Neural cell (in vitro differentiated cells): ENCODE data around the gene PEX3. TPM values are rescaled to one million over a fixed set of nuclear protein-coding genes. Genes with fewer than 3 reads are reported as not detected.

Experiments used
- H2AFZ ChIP-seq: fragments of 200-600, 300-800 bp; sonication (generic), shearing (Covaris generic); 2 replicates; pipeline ENCODE4 v1.6.0; 2014; ENCODE audit warnings: low read depth, mild to moderate bottlenecking, antibody characterized with exemption, low read length, moderate library complexity
- H3F3A ChIP-seq: fragments of 200-600 bp; shearing (Covaris generic); 2 replicates; pipeline ENCODE4 v1.6.1; 2016; ENCODE audit warnings: mild to moderate bottlenecking, moderate library complexity, mixed read lengths, antibody characterized with exemption, low read length; ENCODE audit not compliant: insufficient read depth, poor library complexity, severe bottlenecking
- H3K27ac ChIP-seq: fragments of 200-600, 300-800 bp; sonication (generic), shearing (Covaris generic); 2 replicates; pipeline ENCODE4 v1.5.1; 2014; ENCODE audit warnings: mild to moderate bottlenecking, low read length, moderate library complexity
- H3K27me3 ChIP-seq: fragments of 300-800, 200-600 bp; sonication (generic), shearing (Covaris generic); 2 replicates; pipeline ENCODE4 v1.6.0; 2014; ENCODE audit warnings: mild to moderate bottlenecking, low read depth, low read length, moderate library complexity; ENCODE audit not compliant: insufficient read depth
- H3K36me3 ChIP-seq: fragments of 300-800, 200-600 bp; sonication (generic), shearing (Covaris generic); 2 replicates; pipeline ENCODE4 v1.5.1; 2014; ENCODE audit warnings: mild to moderate bottlenecking, antibody characterized with exemption, low read length, moderate library complexity; ENCODE audit not compliant: insufficient read depth
- H3K4me2 ChIP-seq: fragments of 300-800, 200-600 bp; sonication (generic), shearing (Covaris generic); 2 replicates; pipeline ENCODE4 v1.6.0; 2014; ENCODE audit warnings: mild to moderate bottlenecking, low read length
- H3K4me3 ChIP-seq: fragments of 300-800, 200-600 bp; sonication (generic), shearing (Covaris generic); 2 replicates; pipeline ENCODE4 v1.5.1; 2014; ENCODE audit warnings: mild to moderate bottlenecking, low read length, moderate library complexity
- H3K79me2 ChIP-seq: fragments of 200-600 bp; shearing (Covaris generic); replicated peaks from 2 replicates; pipeline ENCODE4 v1.6.0; 2014; ENCODE audit warnings: mild to moderate bottlenecking, low read length, moderate library complexity; ENCODE audit not compliant: insufficient read depth
- H3K9ac ChIP-seq: fragments of 300-800, 200-600 bp; sonication (generic), shearing (Covaris generic); 2 replicates; pipeline ENCODE4 v1.6.1; 2016; ENCODE audit warnings: mild to moderate bottlenecking, low read length, mixed read lengths
- H3K9me2 ChIP-seq: fragments of 200-600 bp; shearing (Covaris generic); 2 replicates; pipeline ENCODE4 v1.6.1; 2016; ENCODE audit warnings: mild to moderate bottlenecking, low read length, mixed read lengths; ENCODE audit not compliant: insufficient read depth
- H3K9me3 ChIP-seq: fragments of 200-600, 300-800 bp; sonication (generic), shearing (Covaris generic); 2 replicates; pipeline ENCODE4 v1.6.1; 2016; ENCODE audit warnings: mild to moderate bottlenecking, mixed run types, low read length, moderate library complexity, mixed read lengths
- H4K20me1 ChIP-seq: fragments of 200-600 bp; shearing (Covaris generic); 2 replicates; pipeline ENCODE4 v1.6.1; 2016; ENCODE audit warnings: mild to moderate bottlenecking, mixed run types; ENCODE audit not compliant: insufficient read depth
- CTCF ChIP-seq: fragments of 450-650 bp; IDR thresholded peaks from 2 replicates; pipeline ENCODE4 v1.5.1; 2014; ENCODE audit warnings: antibody characterized with exemption, mild to moderate bottlenecking, moderate library complexity; ENCODE audit not compliant: poor library complexity, severe bottlenecking
- EP300 ChIP-seq: fragments of 450-650 bp; conservative IDR thresholded peaks from 2 replicates; pipeline ENCODE4 v1.6.1; 2014; ENCODE audit warnings: antibody characterized with exemption, mild to moderate bottlenecking, moderate library complexity; ENCODE audit not compliant: poor library complexity, severe bottlenecking
- EZH2 ChIP-seq: fragments of 200-600, 300-800 bp; shearing (Covaris generic), sonication (generic); IDR thresholded peaks from 2 replicates; pipeline ENCODE4 v1.6.1; 2014; ENCODE audit warnings: antibody characterized with exemption, low read length, borderline replicate concordance, mild to moderate bottlenecking; ENCODE audit not compliant: insufficient read depth, poor library complexity, severe bottlenecking
- MXI1 ChIP-seq: fragments of 450-650 bp; conservative IDR thresholded peaks from 2 replicates; pipeline ENCODE4 v1.6.1; 2014; ENCODE audit warnings: antibody characterized with exemption, mild to moderate bottlenecking; ENCODE audit not compliant: poor library complexity, severe bottlenecking
- POLR2AphosphoS5 ChIP-seq: IDR thresholded peaks from 2 replicates; pipeline ENCODE4 v1.6.1; 2012
- RAD21 ChIP-seq: fragments of 450-650 bp; conservative IDR thresholded peaks from 2 replicates; pipeline ENCODE4 v1.6.1; 2014; ENCODE audit warnings: antibody characterized with exemption, mild to moderate bottlenecking, moderate library complexity
- REST ChIP-seq: IDR thresholded peaks from 2 replicates; pipeline ENCODE4 v1.6.1; 2012; ENCODE audit warnings: borderline replicate concordance
- SMC3 ChIP-seq: fragments of 450-650 bp; conservative IDR thresholded peaks from 2 replicates; pipeline ENCODE4 v1.6.1; 2014; ENCODE audit warnings: antibody characterized with exemption, mild to moderate bottlenecking, moderate library complexity; ENCODE audit not compliant: poor library complexity
- TAF1 ChIP-seq: IDR thresholded peaks from 2 replicates; pipeline ENCODE4 v1.6.1; 2012; ENCODE audit warnings: low read depth
- polyA plus RNA-seq: library from polyadenylated mRNA; depleted of rRNA; stranded (reverse); fragments of >200 nt; gene quantifications from 2 replicates; pipeline ENCODE4 v1.2.3, GENCODE V29; 2014

The PEX3 gene
- polyA plus RNA-seq, 1 donor from 2014 or later, result 37.9 TPM

- H4K20me1 ChIP-seq, result no peaks in the 10 kb centered on the region
- H3K79me2 ChIP-seq, result no peaks in the 10 kb centered on the region
- H3K4me3 ChIP-seq, result no peak overlapping the region
- TF ChIP-seq EZH2 (no peak), SMC3 (no peak), EP300 (no peak), RAD21 (no peak), MXI1 (no peak), REST (no peak), POLR2AphosphoS5 (no peak), CTCF (no peak), TAF1 (no peak)
- no peaks in the 10 kb centered on the region for H3F3A ChIP-seq
- H3K9me2 ChIP-seq, result no peaks in the 10 kb centered on the region
- no peak overlapping the region for H2AFZ ChIP-seq
- H3K36me3 ChIP-seq, result no peaks in the 10 kb centered on the region
- H3K9me3 ChIP-seq, result no peaks in the 10 kb centered on the region
- no peaks in the 10 kb centered on the region for H3K27me3 ChIP-seq
- H3K4me2 ChIP-seq, result no peak overlapping the region
- H3K27ac ChIP-seq, result no peak overlapping the region
- no peak overlapping the region for H3K9ac ChIP-seq
Observed at GRCh38 chr6:143516690-143517446, 66.3 kb downstream of the PEX3 start.

- no peak overlapping the region for H3K4me2 ChIP-seq
- no peaks in the 10 kb centered on the region for H3K36me3 ChIP-seq
- H3K9ac ChIP-seq, result no peak overlapping the region
- no peaks in the 10 kb centered on the region for H4K20me1 ChIP-seq
- H2AFZ ChIP-seq, result no peak overlapping the region
- no peak overlapping the region for H3K27ac ChIP-seq
- H3K9me2 ChIP-seq, result no peaks in the 10 kb centered on the region
- TF ChIP-seq SMC3, result no peak
- no peak for TF ChIP-seq POLR2AphosphoS5
- TF ChIP-seq EZH2, result no peak
- no peak for TF ChIP-seq CTCF
- TF ChIP-seq TAF1, result no peak
- TF ChIP-seq REST, result no peak
- TF ChIP-seq RAD21, result no peak
- TF ChIP-seq EP300, result no peak
- no peak for TF ChIP-seq MXI1
- H3K27me3 ChIP-seq, result no peaks in the 10 kb centered on the region
- H3K9me3 ChIP-seq, result no peaks in the 10 kb centered on the region
- no peak overlapping the region for H3K4me3 ChIP-seq
- no peaks in the 10 kb centered on the region for H3F3A ChIP-seq
- no peaks in the 10 kb centered on the region for H3K79me2 ChIP-seq
Observed at GRCh38 chr6:143517447-143517773, 66.8 kb downstream of the PEX3 start.
